ENCODE measurements around the gene UCKL1.

Gene UCKL1

GRCh38 chr20:63958964-63959698, 2.9 kb upstream of the UCKL1 start:
- no peak for FAIRE-seq

GRCh38 chr20:63958471-63958870, 2.3 kb upstream of the UCKL1 start:
- no peak for FAIRE-seq

DNA sequence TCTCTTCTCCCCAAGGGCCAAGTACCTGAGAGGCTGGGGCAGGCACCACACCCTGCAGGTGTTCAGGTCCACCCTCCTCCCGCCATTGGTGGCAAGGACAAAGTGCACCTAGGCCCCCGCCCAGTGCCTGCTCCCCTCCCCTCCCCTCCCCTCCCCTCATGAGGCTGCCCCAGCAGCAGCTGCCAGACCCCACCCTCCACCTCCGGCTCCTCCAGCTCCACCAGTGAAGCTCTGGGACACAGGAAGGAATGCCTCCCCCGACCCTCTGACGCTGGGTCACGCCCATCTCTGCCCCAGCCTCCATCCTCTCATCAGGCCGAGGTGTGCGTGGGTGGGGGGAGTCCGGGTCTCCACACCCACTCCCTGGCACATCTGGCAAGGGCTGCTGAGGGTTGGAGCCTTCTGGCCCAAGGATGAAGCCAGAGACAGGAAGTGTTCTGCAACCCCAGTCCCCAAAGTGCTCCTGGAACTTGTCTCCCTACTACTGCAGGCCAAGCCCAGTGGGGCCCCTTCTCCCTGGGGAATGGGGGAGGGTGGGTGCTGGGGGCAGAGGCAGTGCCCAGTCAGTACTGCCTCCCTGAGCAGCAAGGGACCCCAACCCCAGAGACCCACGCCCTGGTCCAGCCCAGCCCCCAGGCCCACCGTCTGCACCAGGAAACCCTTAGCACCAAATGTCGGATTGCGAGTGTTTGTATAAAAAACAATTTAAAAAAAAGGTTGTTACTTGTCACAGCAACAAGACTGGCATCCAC, 1.6 kb upstream of the UCKL1 start:
- FAIRE-seq: no peak

DNA sequence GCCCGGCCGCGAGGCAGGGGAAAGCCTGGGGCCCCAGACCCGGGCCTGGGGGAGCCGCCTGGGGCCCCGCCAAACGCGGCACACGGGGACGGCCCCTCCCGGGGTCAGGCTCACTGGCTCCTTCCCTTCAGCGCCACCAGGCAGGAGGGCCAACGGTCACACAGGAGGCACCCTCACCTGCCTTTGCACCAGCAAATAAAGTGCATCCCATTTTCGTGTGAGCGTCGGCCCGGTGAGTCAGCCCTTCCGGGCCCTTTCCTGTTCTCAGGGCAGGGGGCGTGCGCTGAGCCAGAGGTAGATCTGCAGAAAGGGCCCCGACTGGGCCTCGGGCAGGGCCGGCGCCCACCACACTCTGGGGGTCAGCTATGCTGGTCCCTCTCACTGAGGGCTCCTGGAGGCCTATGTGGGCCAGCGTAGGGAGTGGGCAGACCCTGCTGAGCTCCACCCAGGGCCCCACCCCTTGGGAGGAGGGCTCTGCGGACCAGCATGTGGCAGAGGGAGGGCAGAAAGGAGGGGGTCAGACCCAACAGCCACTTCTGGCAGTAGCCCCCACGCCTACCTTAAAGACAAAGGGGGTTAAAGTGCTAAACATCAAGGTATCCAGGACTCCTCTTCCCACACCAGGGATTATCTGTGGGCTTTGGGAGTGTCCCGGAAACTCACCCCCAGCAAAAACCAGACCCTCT, 931 bp upstream of the UCKL1 start:
- FAIRE-seq: no peak

GRCh38 chr20:63956664-63957003, 418 bp upstream of the UCKL1 start:
- no peak for FAIRE-seq

- no peak for FAIRE-seq
These were observed 862 bp downstream of the UCKL1 start for GRCh38 chr20:63955281-63955826.

DNA sequence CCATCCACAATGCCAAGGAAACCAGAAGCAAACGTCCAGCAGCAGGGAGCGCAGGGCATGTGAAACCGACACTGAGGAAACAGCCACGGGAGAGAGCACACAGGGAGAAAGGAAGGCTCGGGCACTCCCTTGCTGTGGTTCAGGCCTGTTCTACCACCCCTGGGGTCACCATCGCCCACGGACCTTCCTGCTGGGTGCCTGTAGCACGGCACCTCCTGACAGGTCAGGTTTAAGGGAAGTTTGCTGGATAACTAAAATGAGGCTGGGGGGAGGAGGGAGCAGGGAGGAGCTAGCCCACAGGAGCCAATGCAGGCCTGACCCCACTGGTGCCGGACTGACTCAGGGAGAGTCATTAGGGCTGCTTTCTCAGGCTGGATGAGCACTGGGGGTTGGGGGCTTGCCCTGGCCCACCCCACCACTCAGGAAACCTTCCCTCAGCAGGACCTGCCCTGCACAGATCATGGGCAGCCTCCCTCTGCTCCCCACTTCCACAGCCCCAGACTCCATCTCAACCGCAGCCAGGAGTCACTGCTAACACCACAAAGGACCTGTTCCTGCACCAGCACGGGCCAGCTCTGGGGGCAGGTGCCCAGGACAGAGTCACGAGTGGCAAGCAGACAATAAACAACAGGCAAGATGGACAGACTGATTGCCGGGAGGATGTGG, 2.3 kb downstream of the UCKL1 start:
- no peak for FAIRE-seq

- no peak for FAIRE-seq
These were observed 3.4 kb downstream of the UCKL1 start for GRCh38 chr20:63952769-63953168.

GRCh38 chr20:63952210-63952535, 4.0 kb downstream of the UCKL1 start:
- FAIRE-seq: no peak

GRCh38 chr20:63951398-63952209, 4.6 kb downstream of the UCKL1 start:
- FAIRE-seq: no peak

DNA sequence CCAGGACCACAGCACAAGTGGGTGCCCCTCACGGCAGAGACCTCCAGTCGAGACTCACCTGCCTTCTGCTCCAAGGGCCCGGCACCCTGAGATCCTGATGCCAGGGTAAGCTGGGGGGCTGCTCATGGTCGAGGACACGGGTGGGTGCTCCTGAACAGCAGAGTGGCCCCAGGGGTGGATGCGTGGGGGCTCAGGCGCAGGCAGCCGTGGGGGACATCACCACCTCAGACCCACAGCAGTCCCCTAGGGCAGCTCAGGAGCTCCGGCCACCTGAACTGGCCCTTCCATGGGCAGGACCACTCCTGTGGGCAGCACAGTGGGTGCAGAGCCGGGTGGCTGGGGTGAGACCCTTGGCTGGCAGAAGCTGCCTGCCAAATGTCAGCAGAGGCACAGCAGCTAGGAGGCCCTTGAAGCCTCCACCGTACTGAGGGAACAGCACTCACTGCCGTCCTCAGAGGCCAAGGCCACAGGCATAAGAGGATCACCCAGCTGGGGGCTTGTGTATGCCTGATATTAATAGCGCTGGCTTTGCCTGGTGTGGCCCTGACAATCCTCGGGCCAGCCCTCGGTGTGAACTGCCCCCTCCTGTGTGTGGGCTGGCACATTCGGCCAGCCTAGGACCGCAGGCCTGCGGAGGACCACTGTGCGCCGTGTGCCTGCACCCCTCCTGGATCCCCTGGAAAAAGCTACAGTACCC, 5.4 kb downstream of the UCKL1 start:
- no peak for FAIRE-seq

DNA sequence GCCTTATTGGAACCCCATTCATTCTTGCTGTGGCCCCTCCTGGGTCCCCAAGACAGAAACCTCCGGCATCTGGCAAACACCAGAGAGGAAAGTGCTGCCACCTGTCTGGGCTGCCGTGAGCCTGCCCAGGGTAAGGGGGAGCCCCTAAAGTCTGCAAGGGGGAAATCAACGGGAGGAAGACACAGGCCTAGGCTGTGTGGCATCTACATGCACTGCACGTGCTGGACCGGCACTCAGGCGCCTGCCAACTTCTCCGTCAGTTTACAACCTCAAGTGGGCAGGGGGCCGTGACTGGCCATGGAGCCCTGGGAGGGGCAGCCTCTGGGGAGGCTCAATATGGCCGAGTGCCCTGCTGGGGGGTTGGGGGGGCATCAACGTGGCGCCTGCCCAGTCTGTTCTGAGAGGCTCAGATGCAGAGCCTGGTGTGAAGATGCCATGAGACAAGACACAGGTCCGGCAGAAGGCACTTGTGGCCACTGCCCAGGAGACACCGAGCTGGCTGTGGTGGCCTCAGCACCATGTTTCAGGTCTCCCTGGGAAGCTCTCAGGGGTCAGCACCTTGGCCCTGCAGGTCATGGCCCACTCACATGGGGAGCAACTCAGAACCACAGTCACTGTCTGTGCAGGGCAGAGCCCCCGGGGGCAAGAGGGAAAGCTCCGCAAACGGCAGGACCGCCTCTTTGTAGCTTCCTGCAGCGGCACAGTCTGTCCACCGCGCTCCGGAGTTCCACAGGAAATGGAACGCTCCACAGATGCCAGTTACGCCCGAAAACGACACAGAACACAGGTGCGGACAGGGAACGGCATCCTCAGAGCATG, 8.4 kb downstream of the UCKL1 start:
- no peak for FAIRE-seq

DNA sequence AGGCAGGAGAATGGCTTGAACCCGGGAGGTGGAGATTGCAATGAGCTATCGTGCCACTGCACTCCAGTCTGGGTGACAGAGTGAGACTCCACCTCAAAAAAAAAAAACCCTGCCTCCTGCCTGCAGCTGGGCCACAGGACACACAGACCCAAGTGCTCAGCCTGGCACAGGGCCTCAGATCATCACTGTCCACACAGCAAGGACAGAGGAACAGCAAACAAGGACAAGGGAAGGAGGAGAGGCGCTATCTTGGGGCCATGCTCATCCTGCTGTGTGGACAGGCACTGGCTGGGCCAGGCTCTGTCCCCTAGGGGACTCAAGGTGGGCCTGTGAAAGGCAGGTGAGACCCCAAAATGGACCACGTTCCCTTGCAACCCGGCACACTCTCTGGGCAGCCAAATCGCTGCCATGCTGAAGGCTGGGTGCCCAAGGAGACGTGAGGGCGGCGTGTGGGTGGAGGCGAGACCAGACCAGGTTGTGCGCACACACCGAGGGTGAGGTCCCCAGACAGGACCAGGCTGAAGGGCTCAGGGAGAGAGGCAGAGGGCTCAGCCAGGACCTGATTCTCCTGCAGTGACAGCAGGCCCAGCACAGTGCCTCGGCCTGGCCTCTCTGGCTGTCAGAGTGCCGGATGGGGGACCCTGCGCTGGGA, 9.1 kb downstream of the UCKL1 start:
- no peak for FAIRE-seq

DNA sequence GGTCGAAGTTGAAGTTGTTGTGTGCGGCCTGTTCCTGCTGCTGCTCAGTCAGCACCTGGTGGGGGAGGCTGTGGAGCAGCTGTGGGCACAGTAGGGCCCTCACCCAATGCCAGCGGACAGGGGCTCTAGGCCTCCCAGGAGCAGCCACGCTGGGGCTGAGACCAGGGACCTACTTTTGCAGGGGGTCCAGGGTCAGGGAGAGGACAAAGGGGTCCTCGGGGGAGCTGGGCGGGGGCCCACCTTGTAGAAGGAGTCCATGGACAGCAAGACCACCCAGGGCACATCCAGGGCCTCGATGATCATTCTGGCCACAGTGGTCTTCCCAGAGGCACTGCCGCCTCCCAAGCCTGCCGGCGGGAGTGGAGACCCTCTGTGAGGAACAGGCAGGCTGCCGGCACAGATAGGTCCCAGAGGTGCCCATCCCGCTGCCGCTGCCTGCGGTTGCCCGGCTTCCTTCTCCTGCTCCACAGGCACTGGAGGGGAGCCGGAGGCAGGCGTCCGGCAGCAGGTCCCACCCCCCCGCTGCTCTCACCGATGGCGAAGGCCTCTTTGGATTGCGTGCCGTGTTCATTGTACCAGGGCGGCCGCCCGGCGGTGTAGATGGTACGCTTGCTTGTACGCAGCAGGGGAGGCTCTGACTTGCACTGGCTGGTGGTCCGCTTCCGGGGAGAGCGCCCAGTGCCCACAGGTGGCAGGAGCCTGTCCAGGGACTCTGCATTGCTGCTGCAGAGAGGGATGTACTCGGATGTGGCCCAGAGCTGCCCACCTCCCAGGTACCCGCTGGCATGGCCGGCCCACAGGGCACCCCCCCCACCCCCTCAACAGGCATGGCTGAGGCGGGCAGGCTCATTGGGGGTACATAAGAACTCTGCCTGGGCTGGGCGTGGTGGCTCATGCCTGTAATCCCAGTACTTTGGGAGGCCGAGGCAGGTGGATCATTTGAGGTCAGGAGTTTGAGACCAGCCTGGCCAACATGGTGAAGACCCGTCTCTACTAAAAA, 10.0 kb downstream of the UCKL1 start:
- no peak for FAIRE-seq

- FAIRE-seq: no peak
These were observed 11.1 kb downstream of the UCKL1 start for GRCh38 chr20:63945031-63945658.

- no peak for FAIRE-seq
These were observed 11.9 kb downstream of the UCKL1 start for GRCh38 chr20:63944078-63944941.

DNA sequence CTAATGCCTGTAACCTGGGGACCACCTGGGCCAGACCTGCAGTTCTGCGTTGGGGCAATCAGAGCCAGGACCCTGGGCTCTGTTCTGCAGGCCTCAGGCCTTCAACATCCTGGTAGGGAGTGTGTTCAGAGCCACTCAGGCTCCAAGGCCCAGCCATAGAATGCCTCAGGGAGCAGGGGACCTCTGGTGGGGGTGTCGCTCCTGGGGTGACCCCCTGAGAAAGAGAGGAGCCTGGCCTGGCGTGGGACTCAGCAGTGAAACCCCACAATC, 12.5 kb downstream of the UCKL1 start:
- FAIRE-seq: no peak

Measured in endometrium (tissue), 2 donors.